Prostate gland (tissue), 2 donors: ENCODE measurements around the gene PAX1. TPM values are rescaled to one million over a fixed set of nuclear protein-coding genes. Genes with fewer than 3 reads are reported as not detected.

ENCODE experiments used
- DNase-seq: peaks from one replicate; pipeline ENCODE4 v3.0.0-alpha.2; 2019; ENCODE audit warnings: low spot score
- H3K27ac ChIP-seq, 2 donors: fragments of 200-600 bp; sonication (generic); 2 replicates each; pipeline ENCODE4 v1.5.1; 2017 to 2019
- H3K27me3 ChIP-seq: fragments of 200-600 bp; sonication (generic); replicated peaks from 2 replicates; pipeline ENCODE4 v1.5.1; 2019; ENCODE audit not compliant: insufficient read depth
- H3K36me3 ChIP-seq, 2 donors: fragments of 200-600 bp; sonication (generic); 1 replicate in 1 of 2; 2 replicates in 1 of 2; pipeline versions ENCODE4 v1.5.1 to v1.8.1; 2017 to 2019
- H3K4me1 ChIP-seq: fragments of 200-600 bp; sonication (generic); replicated peaks from 2 replicates; pipeline ENCODE4 v1.5.1; 2019
- H3K4me3 ChIP-seq, 2 donors: fragments of 200-600 bp; sonication (generic); 2 replicates each; pipeline ENCODE4 v1.5.1; 2017 to 2019
- H3K9me3 ChIP-seq: fragments of 200-600 bp; sonication (generic); 2 replicates; pipeline ENCODE4 v1.5.1; 2017
- CTCF ChIP-seq, 4 experiments: fragments of 200-600 bp in 2 of 4; fragments of 450-650 bp in 2 of 4; sonication (generic) in 2 of 4; IDR thresholded peaks; 1 replicate in 3 of 4; 2 replicates in 1 of 4; pipeline ENCODE4 v1.5.1; 2016 to 2019; ENCODE audit warnings: antibody characterized with exemption in 4 of 4, mild to moderate bottlenecking in 2 of 4, moderate library complexity in 2 of 4
- POLR2A ChIP-seq: fragments of 450-650 bp; IDR thresholded peaks from one replicate; pipeline ENCODE4 v1.6.1; 2016; ENCODE audit warnings: antibody characterized with exemption, mild to moderate bottlenecking
- POLR2AphosphoS5 ChIP-seq: sonication (generic); formaldehyde crosslinking; IDR thresholded peaks from one replicate; pipeline ENCODE4 v1.6.1; 2017; ENCODE audit warnings: antibody characterized with exemption
- WGBS: methylation state at CpG from one replicate; pipeline ENCODE4 v1.1.5; 2018; 5-methylcytosine and 5-hydroxymethylcytosine counted together
- intact Hi-C: fragments of 100-400 bp; cut with DNase I; formaldehyde crosslinking; loops from one replicate; pipeline ENCODE4 v1.14.2; 2022
- total RNA-seq, 2 donors: library from RNA; depleted of rRNA; stranded (reverse); fragments of >200 nt; gene quantifications; one replicate each; pipeline ENCODE4 v1.1.0, GENCODE V29; 2016

The PAX1 gene
- total RNA-seq, 2 donors from 2014 or later: not detected

- peaks cover 55% of the 10 kb centered on the region for H3K27me3 ChIP-seq
- H3K4me1 ChIP-seq: no peaks in the 10 kb centered on the region
- DNase-seq: no peak
- H3K9me3 ChIP-seq: no peaks in the 10 kb centered on the region
- H3K36me3 ChIP-seq: no peaks in the 10 kb centered on the region
- TF ChIP-seq POLR2A (no peak), POLR2AphosphoS5 (no peak), CTCF (IDR thresholded peaks at IDR 0.05) (no peak)
- no peak overlapping the region for H3K27ac ChIP-seq
- 55% methylated on average over 7 of the region's 7 CpGs for WGBS
- intact Hi-C loops: no loop called here
- no peak overlapping the region for H3K4me3 ChIP-seq
These were observed 1.8 kb downstream of the PAX1 start for GRCh38 chr20:21707267-21707666.

- H3K9me3 ChIP-seq: no peaks in the 10 kb centered on the region
- TF ChIP-seq POLR2AphosphoS5: no peak
- TF ChIP-seq CTCF (IDR thresholded peaks at IDR 0.05): no peak
- DNase-seq: no peak
- H3K4me1 ChIP-seq: no peaks in the 10 kb centered on the region
- no peak overlapping the region for H3K27ac ChIP-seq
- H3K4me3 ChIP-seq: no peak overlapping the region
- 41% methylated on average over 33 of the region's 33 CpGs for WGBS
- peaks cover 51% of the 10 kb centered on the region for H3K27me3 ChIP-seq
- no peaks in the 10 kb centered on the region for H3K36me3 ChIP-seq
- intact Hi-C loops: no loop called here
These were observed 2.7 kb downstream of the PAX1 start for GRCh38 chr20:21707999-21708737.

GRCh38 chr20:21708738-21709534, 3.5 kb downstream of the PAX1 start:
- Histone ChIP-seq H3K4me3 (no peak overlapping the region), H3K27ac (no peak overlapping the region), H3K27me3 (peaks cover 49% of the 10 kb centered on the region), H3K4me1 (no peaks in the 10 kb centered on the region), H3K9me3 (no peaks in the 10 kb centered on the region), H3K36me3 (no peaks in the 10 kb centered on the region)
- WGBS: 21% methylated on average over 42 of the region's 43 CpGs
- TF ChIP-seq POLR2A: no peak
- no peak for DNase-seq
- intact Hi-C loops: no loop called here

- no peaks in the 10 kb centered on the region for H3K36me3 ChIP-seq
- no peak overlapping the region for H3K27ac ChIP-seq
- no peak overlapping the region for H3K4me3 ChIP-seq
- DNase-seq: no peak
- H3K27me3 ChIP-seq: peaks cover 50% of the 10 kb centered on the region
- H3K4me1 ChIP-seq: no peaks in the 10 kb centered on the region
- WGBS: 16% methylated on average over 6 of the region's 6 CpGs
- TF ChIP-seq POLR2AphosphoS5 (no peak), POLR2A (no peak), CTCF (IDR thresholded peaks at IDR 0.05) (no peak)
- H3K9me3 ChIP-seq: no peaks in the 10 kb centered on the region
- intact Hi-C loops: no loop called here
These were observed 4.1 kb downstream of the PAX1 start for GRCh38 chr20:21709535-21709904.

- H3K4me1 ChIP-seq: no peaks in the 10 kb centered on the region
- H3K36me3 ChIP-seq: no peaks in the 10 kb centered on the region
- H3K9me3 ChIP-seq: no peaks in the 10 kb centered on the region
- 17% methylated on average over 3 of the region's 3 CpGs for WGBS
- DNase-seq: no peak
- H3K27me3 ChIP-seq: peaks cover 51% of the 10 kb centered on the region
- intact Hi-C loops: loop anchor here (5.0 kb wide), 1 partner anchor 602 kb away; no protein-coding TSS in a partner anchor
- TF ChIP-seq POLR2A (no peak), CTCF (IDR thresholded peaks at IDR 0.05) (no peak), POLR2AphosphoS5 (no peak)
- no peak overlapping the region for H3K27ac ChIP-seq
- H3K4me3 ChIP-seq: no peak overlapping the region
These were observed 4.9 kb downstream of the PAX1 start for GRCh38 chr20:21710341-21710740.
